ENCODE data around the gene NEDD9. TPM values are rescaled to one million over a fixed set of nuclear protein-coding genes. Genes with fewer than 3 reads are reported as not detected.

NEDD9 gene
- total and polyA plus RNA-seq, 2 of the 13 experiments (the other 11 are each of a cell fraction or from before 2014, with no cell fraction given), result 27.1 to 389 TPM

DNA sequence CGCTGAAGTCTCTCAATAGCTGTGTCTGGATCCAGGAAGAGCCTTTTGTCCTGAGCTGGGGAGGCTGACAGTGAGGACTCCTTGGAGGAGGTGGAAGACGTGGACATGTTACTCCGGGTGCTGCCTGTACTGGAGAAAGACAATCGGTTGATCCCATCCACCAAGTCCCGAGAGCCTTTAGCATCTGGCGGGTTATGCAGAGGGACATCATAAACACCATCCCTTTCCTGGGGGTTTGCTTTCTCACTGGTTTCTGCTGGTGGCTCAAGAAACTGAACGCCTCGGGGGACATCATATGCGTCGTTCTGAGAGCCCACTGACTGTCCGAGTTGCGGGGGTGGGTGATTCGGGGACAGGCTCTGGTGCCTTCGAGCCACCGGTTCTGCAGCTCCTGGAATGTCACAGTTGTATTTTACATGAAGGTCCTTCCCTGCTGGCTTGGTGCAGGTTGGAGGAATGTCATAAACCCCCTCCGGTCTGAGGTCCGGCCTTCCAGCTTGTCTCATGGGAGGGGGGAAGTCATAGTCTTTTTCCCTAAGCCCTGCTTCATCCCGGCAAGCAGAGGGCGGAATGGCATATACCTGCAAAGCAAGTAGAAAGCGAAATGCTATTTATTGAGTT lies 41.7 kb downstream of the NEDD9 start (continued):
- TF ChIP-seq, protein P1, sequence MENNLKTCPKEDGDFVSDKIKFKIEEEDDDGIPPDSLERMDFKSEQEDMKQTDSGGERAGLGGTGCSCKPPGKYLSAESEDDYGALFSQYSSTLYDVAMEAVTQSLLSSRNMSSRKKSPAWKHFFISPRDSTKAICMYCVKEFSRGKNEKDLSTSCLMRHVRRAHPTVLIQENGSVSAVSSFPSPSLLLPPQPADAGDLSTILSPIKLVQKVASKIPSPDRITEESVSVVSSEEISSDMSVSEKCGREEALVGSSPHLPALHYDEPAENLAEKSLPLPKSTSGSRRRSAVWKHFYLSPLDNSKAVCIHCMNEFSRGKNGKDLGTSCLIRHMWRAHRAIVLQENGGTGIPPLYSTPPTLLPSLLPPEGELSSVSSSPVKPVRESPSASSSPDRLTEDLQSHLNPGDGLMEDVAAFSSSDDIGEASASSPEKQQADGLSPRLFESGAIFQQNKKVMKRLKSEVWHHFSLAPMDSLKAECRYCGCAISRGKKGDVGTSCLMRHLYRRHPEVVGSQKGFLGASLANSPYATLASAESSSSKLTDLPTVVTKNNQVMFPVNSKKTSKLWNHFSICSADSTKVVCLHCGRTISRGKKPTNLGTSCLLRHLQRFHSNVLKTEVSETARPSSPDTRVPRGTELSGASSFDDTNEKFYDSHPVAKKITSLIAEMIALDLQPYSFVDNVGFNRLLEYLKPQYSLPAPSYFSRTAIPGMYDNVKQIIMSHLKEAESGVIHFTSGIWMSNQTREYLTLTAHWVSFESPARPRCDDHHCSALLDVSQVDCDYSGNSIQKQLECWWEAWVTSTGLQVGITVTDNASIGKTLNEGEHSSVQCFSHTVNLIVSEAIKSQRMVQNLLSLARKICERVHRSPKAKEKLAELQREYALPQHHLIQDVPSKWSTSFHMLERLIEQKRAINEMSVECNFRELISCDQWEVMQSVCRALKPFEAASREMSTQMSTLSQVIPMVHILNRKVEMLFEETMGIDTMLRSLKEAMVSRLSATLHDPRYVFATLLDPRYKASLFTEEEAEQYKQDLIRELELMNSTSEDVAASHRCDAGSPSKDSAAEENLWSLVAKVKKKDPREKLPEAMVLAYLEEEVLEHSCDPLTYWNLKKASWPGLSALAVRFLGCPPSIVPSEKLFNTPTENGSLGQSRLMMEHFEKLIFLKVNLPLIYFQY (CRISPR knock-in tag; IDR thresholded peaks at IDR 0.05; ENCODE audit: borderline replicate concordance), result no peak
- TF ChIP-seq CREBL2 (CRISPR knock-in tag; IDR thresholded peaks at IDR 0.05; ENCODE audit: borderline replicate concordance) (no peak), NFE2L1 (CRISPR knock-in tag; IDR thresholded peaks at IDR 0.05; ENCODE audit: borderline replicate concordance) (no peak), SP4 (CRISPR knock-in tag; IDR thresholded peaks at IDR 0.05) (0 out of 2 replicates have a peak, but pooled peaks have one; percentile 14), BRD4 (CRISPR knock-in tag; IDR thresholded peaks at IDR 0.05) (no peak), TRAFD1 (CRISPR knock-in tag; IDR thresholded peaks at IDR 0.05; ENCODE audit: borderline replicate concordance) (0 out of 2 replicates have a peak, but pooled peaks have one; percentile 1), LCORL (IDR thresholded peaks at IDR 0.05) (no peak), LCORL (CRISPR knock-in tag; IDR thresholded peaks at IDR 0.05) (0 out of 2 replicates have a peak, but pooled peaks have one; percentile 34), MED1 (CRISPR knock-in tag; IDR thresholded peaks at IDR 0.05) (no peak), ZNF317 (CRISPR knock-in tag; IDR thresholded peaks at IDR 0.05) (no peak), ZNF761 (CRISPR knock-in tag; conservative IDR thresholded peaks at IDR 0.05) (no peak), ZBTB38 (CRISPR knock-in tag; IDR thresholded peaks at IDR 0.05) (peak; percentile 68; the same call in 1 of the 2 replicates), ZNF44 (CRISPR knock-in tag; IDR thresholded peaks at IDR 0.05) (no peak), REPIN1 (CRISPR knock-in tag; IDR thresholded peaks at IDR 0.05; ENCODE audit: borderline replicate concordance, low read depth) (no peak), TARDBP (CRISPR knock-in tag; IDR thresholded peaks at IDR 0.05) (no peak), ZNF550 (CRISPR knock-in tag; IDR thresholded peaks at IDR 0.05; ENCODE audit: borderline replicate concordance) (no peak)
- TF ChIP-seq, protein P2, sequence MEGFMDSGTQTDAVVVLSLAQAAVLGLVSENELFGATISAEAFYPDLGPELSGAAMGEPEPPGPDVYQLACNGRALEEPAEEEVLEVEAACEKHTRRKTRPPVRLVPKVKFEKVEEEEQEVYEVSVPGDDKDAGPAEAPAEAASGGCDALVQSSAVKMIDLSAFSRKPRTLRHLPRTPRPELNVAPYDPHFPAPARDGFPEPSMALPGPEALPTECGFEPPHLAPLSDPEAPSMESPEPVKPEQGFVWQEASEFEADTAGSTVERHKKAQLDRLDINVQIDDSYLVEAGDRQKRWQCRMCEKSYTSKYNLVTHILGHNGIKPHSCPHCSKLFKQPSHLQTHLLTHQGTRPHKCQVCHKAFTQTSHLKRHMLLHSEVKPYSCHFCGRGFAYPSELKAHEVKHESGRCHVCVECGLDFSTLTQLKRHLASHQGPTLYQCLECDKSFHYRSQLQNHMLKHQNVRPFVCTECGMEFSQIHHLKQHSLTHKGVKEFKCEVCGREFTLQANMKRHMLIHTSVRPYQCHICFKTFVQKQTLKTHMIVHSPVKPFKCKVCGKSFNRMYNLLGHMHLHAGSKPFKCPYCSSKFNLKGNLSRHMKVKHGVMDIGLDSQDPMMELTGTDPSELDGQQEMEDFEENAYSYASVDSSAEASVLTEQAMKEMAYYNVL (CRISPR knock-in tag; IDR thresholded peaks at IDR 0.05; ENCODE audit: borderline replicate concordance), result no peak
- TF ChIP-seq, protein P3, sequence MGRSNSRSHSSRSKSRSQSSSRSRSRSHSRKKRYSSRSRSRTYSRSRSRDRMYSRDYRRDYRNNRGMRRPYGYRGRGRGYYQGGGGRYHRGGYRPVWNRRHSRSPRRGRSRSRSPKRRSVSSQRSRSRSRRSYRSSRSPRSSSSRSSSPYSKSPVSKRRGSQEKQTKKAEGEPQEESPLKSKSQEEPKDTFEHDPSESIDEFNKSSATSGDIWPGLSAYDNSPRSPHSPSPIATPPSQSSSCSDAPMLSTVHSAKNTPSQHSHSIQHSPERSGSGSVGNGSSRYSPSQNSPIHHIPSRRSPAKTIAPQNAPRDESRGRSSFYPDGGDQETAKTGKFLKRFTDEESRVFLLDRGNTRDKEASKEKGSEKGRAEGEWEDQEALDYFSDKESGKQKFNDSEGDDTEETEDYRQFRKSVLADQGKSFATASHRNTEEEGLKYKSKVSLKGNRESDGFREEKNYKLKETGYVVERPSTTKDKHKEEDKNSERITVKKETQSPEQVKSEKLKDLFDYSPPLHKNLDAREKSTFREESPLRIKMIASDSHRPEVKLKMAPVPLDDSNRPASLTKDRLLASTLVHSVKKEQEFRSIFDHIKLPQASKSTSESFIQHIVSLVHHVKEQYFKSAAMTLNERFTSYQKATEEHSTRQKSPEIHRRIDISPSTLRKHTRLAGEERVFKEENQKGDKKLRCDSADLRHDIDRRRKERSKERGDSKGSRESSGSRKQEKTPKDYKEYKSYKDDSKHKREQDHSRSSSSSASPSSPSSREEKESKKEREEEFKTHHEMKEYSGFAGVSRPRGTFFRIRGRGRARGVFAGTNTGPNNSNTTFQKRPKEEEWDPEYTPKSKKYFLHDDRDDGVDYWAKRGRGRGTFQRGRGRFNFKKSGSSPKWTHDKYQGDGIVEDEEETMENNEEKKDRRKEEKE (IDR thresholded peaks at IDR 0.05), result no peak

Data from HepG2 (cell line).